HK-2 (cell line): ENCODE results near the gene ARHGEF25.
"Not testable (repeated sequence)": the region's sequence is repeated elsewhere in the genome, so short reads cannot be mapped to it uniquely, and the experiment has no call there.

Experiments
- DNase-seq: peaks from one replicate; pipeline ENCODE4 v3.0.0-alpha.2; 2018; ENCODE audit not compliant: unreplicated experiment

ARHGEF25 gene

DNA sequence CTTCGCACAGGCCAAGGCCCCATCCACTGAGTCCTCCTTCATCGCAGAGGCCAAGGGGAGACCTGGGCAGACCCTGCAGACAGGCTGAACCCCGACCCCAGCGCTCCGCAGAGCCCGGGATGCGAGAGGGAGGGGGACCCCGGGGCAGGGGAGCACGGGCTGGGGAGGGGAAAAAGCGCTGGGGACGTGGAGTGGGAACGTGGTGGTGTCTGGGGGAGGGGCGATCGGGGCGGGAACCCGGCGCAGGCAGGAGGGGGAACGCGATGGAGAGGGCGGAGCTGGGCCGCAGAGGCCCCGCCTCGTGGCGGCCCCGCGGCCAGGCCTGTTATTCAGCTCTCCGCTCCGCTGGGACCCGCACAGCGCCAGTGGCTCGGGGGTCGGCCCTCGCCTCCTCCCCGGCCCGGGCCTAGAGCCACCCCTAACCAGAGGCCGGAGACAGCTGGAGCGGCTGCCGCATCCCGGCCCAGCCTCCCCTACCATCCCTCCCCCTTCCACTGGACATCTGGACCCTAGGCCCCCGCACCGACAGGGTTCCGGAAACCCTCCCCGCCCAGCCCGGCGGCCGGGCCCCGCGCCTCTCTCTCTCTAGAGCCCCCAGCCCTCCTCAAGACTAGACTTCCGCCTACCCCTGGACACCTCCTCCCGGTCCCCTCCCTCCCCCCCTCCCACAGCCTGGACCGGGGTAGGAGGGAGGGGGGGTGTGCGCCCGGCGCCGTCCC is at the start of gene ARHGEF25:
Gene ARHGEF25, plus strand, starts transcription at position 328 of the 719 bp plus-strand sequence. CDS start 460 bp downstream, outside the sequence.
- DNase-seq, result peak; percentile 54

DNA sequence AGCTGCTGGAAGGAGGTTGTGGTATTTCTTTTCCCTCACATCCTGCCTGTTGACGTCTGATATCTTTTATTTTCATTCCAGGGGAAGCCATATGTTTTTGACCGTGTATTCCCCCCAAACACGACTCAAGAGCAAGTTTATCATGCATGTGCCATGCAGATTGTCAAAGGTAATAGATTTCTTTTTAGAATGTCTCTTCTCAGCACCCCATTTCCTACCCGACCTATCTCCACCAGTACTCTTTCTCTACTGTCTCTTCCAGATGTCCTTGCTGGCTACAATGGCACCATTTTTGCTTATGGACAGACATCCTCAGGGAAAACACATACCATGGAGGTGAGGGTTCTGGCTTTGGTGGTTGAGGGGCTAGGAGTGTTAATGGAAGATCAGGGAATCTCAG is 47.9 kb upstream of the ARHGEF25 start:
- DNase-seq, result no peak

DNA sequence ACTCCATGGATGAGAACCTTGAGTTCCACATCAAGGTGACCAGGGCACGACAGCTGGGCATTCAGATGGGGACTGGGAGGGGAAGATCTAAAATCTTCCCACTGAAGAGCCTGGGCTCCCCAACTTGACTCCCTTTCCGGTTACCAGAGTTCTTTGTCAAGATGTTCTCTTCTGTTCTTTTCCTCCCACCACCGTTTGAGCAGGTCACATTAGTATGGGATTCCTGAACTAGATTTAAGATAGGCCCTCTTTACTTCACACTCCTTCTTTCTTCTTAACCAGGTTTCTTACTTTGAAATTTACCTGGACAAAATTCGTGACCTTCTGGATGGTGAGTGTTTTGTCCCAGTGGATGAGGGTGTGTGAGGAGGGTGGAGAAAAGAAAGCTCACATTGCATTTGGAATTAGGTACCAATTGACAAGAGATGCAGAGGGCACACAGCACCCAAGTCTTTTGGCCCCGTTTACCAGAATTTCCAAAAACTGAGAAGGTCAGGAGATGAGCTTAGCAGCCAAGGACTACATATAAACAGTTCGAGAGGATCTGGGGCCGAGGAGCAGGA is 47.0 kb upstream of the ARHGEF25 start:
- no peak for DNase-seq

DNA sequence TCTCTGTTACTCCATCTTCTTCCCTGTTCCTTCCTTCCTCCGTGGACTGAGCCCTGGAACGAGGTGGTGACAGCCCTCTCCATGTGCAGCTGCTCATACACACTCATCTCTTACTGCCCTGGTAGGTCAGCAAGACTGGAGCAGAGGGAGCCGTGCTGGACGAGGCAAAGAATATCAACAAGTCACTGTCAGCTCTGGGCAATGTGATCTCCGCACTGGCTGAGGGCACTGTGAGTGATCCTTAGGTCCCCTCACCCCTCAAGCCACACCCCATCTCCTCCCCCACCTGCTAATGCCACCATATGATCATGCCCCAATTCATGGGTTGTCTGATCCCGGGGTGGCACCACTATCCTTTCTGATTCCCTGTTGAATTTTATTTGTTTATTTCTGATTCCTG is 42.4 kb upstream of the ARHGEF25 start:
- DNase-seq, result no peak

DNA sequence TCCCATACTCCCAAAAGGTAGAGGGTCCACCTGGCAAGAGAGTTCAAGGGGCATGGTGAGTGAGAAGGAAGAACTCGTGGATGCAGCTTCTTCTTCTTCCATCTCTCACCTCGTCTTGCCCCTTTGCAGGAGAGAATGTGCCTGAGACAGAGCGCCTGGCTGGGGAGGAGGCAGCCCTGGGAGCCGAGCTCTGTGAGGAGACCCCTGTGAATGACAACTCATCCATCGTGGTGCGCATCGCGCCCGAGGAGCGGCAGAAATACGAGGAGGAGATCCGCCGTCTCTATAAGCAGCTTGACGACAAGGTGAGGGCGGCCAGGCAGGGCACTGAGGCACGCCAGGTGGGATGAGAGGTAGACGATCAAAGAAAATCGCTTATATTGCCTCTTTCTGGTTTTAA is 41.4 kb upstream of the ARHGEF25 start:
- DNase-seq, result no peak

DNA sequence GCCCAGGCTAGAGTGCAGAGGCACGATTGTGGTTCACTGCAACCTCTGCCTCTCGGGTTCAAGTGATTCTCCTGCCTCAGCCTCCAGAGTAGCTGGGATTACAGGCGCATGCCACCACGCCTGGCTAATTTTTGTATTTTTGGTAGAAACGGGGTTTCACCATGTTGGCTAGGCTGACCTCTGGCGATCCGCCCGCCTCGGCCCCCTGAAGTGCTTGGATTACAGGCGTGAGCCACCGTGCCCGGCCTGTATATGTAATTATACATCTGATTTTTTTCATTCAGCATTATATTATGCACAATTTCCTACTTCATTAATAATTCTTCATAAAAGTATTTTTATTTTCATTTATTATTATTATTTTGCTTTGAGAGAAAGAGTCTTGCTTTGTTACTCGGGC is 40.8 kb upstream of the ARHGEF25 start:
- not testable (repeated sequence) for DNase-seq

DNA sequence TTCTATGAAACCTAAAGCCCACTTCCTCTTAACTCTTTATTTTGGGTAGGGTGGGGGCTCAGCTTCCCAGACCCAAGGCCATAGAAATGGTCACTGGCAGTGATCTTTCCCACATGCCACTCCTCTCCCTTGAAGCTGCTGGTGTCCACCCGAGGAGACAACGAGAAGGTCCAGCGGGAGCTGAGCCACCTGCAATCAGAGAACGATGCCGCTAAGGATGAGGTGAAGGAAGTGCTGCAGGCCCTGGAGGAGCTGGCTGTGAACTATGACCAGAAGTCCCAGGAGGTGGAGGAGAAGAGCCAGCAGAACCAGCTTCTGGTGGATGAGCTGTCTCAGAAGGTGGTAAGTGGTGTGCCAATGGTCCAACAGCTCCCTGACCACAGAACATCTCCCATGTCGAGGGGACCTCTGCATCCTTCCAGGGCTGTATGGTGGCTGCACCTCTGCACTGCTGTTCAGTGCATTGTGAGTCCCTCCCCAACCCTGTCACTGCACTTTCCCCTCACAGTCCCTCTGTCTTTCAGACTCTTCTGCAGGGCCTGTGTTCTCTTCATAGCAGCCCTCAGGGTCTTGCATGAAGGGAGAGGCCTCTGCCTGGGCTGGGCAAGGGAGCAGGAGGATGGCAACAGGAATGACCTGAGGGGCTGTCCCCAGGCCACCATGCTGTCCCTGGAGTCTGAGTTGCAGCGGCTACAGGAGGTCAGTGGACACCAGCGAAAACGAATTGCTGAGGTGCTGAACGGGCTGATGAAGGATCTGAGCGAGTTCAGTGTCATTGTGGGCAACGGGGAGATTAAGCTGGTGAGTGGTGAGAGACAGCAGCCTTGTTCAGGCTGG is 39.1 kb upstream of the ARHGEF25 start:
- DNase-seq, result no peak

DNA sequence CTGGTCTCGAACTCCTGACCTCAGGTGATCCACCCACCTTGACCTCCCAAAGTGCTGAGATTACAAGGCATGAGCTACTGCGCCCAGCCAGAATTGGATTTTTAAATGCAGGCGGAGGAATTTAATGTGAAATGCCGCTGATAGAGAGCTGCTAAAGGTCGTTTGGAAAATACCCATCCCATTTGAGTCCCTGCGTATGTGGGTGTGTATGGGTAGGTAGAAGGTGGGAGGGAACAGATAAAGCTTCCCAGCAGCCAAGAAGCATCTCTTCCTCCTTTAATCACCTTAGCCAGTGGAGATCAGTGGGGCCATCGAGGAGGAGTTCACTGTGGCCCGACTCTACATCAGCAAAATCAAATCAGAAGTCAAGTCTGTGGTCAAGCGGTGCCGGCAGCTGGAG is 36.4 kb upstream of the ARHGEF25 start:
- no peak for DNase-seq

DNA sequence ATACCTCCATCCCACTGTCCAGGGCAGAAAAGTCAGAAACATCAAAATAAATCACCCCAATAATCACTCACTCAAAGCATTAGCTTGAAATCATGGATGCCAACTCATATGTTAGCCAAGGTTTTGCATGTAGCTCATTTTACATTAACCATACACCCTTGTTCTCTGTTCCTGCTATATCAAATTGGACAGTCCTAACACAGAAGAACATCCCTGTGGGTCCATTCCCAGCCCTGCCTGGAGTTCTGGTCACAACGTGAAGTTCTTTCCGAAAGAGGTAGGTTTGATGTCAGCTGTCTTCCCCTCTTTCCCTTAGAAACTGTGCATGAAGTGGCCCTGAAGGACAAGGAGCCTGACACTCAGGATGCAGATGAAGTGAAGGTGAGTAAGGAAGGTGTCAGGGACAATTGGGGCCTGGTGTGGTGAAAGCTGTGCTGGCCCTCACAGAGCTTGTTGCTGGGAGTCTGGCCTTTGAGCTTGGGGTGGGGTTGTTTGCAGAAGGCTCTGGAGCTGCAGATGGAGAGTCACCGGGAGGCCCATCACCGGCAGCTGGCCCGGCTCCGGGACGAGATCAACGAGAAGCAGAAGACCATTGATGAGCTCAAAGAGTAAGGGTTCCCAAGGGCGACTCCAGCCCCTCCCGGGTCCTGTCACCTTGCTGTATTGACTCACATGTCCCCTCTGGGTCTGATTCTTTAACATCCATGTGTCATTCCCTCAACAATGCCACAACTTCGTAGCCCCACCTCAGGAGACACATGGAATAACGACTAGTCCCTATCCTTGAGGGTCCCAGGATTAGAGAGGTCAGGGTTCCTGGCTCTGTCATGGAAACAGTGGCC is 35.2 kb upstream of the ARHGEF25 start:
- DNase-seq, result no peak

DNA sequence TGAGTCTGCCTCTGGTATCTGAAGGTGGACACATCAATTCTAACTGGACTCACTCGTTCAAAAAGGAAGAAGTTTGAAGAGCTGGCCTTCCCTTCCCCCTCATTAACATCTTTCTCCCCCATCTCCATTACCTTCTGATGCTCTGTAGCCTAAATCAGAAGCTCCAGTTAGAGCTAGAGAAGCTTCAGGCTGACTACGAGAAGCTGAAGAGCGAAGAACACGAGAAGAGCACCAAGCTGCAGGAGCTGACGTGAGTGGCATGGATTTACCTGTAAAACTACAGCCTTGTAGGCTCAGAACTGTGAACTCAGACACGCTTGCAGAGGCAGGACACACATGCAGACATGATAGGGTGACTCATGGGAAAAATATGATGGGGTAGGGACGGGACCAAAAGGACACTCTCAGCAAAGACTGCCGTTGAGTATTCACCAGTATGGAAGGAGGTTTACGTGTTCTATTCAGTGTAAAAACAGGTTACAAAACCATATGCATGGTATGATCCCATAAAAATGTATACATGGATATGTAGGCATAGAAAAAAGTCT is 34.5 kb upstream of the ARHGEF25 start:
- DNase-seq, result no peak

DNA sequence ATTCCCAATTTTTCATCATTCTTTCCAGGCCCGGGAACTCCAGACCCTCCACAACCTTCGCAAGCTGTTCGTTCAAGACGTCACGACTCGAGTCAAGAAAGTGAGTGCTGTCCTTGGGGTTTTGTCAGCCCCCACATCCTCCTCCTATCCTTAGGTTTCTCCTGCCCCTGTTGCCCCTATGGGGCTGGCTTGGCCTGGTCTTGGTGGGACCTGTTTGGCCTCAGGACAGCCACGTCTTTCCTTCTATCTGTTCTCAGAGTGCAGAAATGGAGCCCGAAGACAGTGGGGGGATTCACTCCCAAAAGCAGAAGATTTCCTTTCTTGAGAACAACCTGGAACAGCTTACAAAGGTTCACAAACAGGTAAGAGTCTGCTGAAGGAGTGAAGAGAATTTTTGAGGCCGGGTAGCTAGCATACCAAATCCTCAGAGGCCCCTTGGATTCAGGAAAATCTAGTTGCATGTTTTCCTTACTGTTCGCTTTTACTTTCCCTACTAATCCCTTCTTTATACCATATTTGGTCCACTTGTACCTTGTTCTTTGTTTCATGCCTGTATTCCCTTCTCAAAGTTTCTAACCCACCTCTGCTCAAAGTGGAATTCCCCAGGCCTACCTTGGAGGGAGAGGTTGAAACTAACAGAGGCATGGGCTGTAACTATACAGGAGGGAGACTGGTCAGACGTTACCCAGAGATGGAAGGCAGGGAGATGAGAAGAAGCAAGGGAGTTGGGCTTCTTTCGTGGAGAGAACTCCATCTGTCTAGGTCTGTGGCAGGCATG is 33.1 kb upstream of the ARHGEF25 start:
- no peak for DNase-seq

DNA sequence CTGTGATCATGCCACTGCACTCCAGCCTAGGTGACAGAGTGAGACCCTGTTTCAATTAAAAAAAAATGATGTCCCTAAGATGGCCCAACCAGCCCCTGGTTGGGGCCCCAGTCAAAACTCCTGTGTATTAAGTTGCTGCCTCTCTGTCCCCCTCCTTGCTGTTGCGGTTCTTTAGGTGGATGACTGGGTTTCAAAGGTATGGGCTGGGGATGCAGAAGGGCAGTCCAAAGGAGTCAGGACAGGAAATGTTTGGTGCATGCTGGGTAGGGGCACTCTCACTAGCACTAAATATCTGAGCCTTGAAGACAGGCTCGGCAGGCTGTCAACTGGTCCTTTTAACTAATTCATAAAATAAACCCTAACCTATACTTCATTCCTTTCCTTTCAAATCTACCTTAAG is 32.2 kb upstream of the ARHGEF25 start:
- no peak for DNase-seq

DNA sequence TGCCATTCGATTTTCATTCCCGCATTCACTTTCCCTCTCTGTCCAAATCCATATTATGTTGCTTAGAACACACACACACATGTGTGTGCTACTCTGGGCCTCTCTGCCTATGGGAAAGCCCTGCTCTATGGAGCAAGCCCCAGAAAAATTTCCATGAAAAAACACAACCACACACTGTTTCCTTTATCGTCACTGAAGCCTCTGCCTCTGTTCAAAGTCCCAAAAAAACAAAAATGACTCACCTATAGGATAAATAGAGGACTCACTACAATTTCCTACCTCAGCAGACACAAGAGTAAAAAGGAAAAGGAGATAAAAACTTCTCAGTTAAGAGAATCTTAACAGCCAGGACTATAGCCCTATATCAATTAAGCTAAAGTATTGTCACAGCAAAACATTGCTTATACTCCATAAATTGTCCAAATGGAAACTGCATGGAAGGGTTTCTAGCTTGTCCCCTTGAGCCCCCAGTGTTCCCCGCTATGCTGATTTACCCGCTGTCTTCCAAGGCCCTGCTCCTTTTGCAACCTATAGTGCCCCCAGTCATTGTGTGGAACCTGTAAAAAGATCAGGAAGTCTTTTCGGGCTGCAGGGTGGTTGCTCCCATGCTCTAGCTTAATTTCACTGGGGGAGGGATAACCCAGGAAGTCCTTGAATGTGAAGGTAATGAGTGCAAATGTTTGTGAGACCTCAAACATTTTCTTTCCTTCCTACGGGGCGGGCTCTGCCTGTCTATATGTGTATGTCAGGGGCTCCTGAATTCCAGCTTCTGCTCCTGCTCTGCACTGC is 31.4 kb upstream of the ARHGEF25 start:
- DNase-seq, result no peak

DNA sequence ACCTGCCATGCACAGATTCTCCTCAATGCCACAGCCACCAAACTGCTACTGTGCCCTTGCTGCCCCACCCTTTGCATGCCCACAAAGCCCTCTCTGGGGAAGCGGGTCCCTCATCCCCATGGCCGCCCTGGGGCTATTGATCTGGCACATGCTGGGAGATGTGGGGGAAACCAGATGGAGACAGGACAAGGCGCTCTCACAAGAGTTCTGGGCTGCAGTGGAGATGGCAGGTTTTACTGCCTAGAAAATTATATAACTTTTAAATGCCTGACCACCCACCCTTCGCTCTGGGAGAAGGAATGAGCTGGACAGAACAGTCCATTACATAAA is 30.8 kb upstream of the ARHGEF25 start:
- DNase-seq, result no peak

DNA sequence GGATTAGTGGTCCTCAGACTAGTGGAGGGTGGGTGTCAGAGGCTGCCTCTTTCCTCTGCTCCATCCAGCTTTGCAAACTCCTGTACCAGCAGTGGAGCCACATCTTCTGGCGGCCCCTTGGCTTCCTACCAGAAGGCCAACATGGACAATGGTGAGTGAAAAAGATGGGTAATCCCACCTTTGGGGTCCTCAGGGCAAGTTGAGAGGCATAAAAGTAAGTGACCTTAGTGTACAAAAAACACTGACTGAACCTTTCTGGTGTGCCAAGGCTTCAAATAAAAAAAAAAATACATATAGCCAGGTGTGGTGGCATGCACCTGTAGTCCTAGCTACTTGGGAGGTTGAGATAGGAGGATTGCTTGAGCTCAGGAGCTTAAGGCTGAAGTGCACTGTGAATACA is 29.4 kb upstream of the ARHGEF25 start:
- DNase-seq, result no peak

DNA sequence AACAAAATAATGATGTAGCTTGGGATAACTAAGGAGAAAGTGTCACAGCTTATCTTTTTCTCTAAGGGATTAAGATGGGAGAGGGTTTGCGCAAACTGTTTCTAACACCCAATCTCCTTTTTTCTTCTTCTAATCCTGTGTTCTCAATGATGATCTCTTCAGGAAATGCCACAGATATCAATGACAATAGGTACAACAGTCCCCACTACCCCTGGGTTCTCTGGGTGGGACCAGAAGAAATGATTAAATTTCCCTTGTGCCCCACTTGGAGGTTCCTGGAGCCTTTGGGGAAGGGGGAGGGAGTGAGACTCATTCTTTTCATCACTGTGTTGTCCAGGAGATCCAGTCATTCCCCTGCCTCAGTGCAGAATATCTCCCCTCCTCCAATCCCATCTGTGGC is 28.8 kb upstream of the ARHGEF25 start:
- DNase-seq, result no peak

DNA sequence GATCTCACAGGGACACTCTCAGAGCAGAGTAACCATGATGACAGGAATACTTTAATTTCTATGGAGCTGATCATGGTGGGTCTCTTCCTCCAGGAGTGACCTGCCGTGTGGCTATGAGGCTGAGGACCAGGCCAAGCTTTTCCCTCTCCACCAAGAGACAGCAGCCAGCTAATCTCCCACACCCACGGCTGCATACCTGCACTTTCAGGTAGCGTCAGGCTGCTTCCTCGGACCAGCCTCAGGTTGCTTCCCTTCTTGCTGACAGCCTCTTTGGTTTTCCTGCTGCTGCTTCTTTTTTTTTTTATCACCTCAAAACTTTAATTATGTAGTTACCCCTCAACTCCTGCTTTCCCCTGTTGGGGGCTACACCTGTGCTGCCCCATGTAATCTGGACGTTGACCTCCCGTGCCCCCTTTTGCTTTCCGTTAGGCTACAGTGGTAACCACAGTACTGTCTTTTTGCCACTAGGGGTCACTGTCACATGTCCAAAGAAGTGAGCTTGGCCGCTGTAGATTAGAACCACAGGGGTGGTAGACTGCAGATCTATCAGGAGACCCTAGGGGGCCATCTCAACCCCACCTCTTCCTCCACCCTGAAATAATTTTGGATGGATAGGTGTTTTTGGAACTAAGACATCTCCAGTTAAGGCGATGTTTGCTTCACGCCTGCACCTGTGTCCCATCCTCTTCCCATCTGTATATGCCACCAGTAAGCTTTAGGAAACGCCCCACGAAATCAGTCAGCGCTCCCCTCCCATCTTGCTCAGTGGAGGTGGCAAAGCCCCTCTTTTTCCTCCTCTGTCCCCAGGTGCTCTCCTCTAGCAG is 28.0 kb upstream of the ARHGEF25 start:
- peak; percentile 66 for DNase-seq

DNA sequence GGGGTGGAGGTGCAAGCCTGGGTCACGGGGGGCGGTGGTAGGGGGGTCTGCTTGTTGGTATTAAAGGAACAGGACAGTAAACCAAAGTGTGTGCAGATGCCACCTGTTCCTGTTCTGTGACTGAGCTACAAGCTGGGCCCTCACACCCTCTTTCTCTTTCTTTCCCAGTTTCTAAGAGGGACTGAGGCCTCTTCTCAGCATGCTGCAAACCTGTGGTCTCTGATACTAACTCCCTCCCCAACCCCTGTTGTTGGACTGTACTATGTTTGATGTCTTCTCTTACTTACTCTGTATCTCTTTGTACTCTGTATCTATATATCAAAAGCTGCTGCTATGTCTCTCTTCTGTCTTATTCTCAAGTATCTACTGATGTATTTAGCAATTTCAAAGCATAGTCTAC is 27.2 kb upstream of the ARHGEF25 start:
- no peak for DNase-seq

DNA sequence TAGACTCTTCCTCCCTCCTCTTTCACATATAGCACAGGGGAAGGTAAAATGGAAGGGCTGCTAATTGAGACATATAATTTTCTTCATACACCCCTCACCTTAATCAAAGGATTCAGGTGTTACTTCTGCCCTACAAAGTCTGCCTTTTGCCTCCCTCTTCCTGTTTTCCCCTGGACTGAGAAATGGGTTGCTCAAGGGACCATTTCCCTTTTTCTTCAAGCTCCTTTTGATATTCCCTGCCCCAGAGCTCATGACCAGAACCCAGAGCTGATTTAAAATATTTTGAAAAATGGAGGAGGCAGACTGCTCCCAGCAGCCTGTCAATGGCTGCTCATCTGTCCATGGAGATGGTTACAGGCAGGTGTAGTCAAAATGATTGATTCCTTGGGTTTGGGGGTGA is 26.5 kb upstream of the ARHGEF25 start:
- DNase-seq, result no peak
